Activated B cell treated with CpG ODN at 0.5 μM for 24 hours (primary cell): ENCODE measurements around the gene STYK1. TPM values are rescaled to one million over a fixed set of nuclear protein-coding genes. Genes with fewer than 3 reads are reported as not detected.

Experiments
- ATAC-seq: fragments of 200-7000 bp; cut with Tn5 transposase; one replicate; pipeline ENCODE4 v1.10.0; 2021; ENCODE audit warnings: low read depth, mild to moderate bottlenecking, moderate library complexity
- CTCF ChIA-PET: fragments of 350-600 bp; sonication (Branson Sonifier 250); formaldehyde crosslinking; loops from one replicate; lab custom pipeline; 2021; ENCODE audit warnings: antibody characterized with exemption; lab: Charles Lee
- POLR2A ChIA-PET: fragments of 350-600 bp; sonication (Branson Sonifier 250); formaldehyde crosslinking; loops from one replicate; lab custom pipeline; 2021; ENCODE audit warnings: antibody characterized with exemption; lab: Charles Lee
- DNase-seq: peaks from one replicate; pipeline ENCODE4 v3.0.0; 2022
- H3K27ac Mint-ChIP-seq: one replicate; pipeline ENCODE4 v1.8.0; 2020; ENCODE audit warnings: mixed read lengths
- H3K27me3 Mint-ChIP-seq: one replicate; pipeline ENCODE4 v1.8.0; 2021; ENCODE audit warnings: mixed read lengths
- H3K36me3 Mint-ChIP-seq: one replicate; pipeline ENCODE4 v1.8.0; 2021; ENCODE audit warnings: low read depth, mixed read lengths
- H3K4me1 Mint-ChIP-seq: one replicate; pipeline ENCODE4 v1.8.0; 2021; ENCODE audit warnings: mixed read lengths
- H3K4me3 Mint-ChIP-seq: one replicate; pipeline ENCODE4 v1.8.0; 2020; ENCODE audit warnings: mild to moderate bottlenecking, mixed read lengths
- H3K9me3 Mint-ChIP-seq: one replicate; pipeline ENCODE4 v1.8.0; 2020; ENCODE audit warnings: mixed read lengths
- intact Hi-C: fragments of 100-400 bp; cut with micrococcal nuclease; formaldehyde crosslinking; loops from one replicate; pipeline ENCODE4 v1.15.1; 2024
- total RNA-seq: library from RNA; stranded (reverse); gene quantifications from 2 replicates; pipeline ENCODE4 v1.2.3, GENCODE V29; 2022
- TF ChIP-seq, protein P1 (sequence below): fragments of 200-600 bp; IDR thresholded peaks from one replicate; pipeline ENCODE4 v1.8.0; 2022; ENCODE audit warnings: antibody characterized with exemption, mild to moderate bottlenecking

Gene STYK1
- total RNA-seq, 1 donor from 2014 or later = not detected

DNA sequence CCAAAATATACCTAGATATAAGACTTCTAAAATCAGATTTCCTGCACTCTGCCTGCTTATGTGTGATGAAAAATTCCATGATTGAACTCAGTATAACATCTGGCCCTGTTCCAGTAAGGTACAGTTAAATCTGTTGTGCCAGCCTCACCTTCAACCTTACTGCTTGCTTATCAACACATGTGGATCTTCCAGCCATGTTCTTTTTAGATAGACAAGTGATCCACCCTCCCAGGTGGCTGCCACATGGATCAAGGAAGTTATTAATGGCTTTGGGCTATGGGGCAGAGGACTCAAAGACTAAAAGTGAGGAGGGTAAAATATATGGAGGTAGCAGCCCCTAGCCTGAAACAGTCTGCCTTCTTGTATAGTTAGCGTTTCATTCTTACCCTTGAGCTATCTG, 35.1 kb downstream of the STYK1 start:
- ATAC-seq = no peak
- DNase-seq = no peak
- H3K4me1 Mint-ChIP-seq = no peaks in the 10 kb centered on the region
- intact Hi-C loops = no loop called here
- no peaks in the 10 kb centered on the region for H3K9me3 Mint-ChIP-seq
- no peak overlapping the region for H3K27ac Mint-ChIP-seq
- H3K36me3 Mint-ChIP-seq = no peaks in the 10 kb centered on the region
- H3K4me3 Mint-ChIP-seq = no peak overlapping the region
- peaks cover 7% of the 10 kb centered on the region for H3K27me3 Mint-ChIP-seq
- POLR2A ChIA-PET = no interaction called here
- TF ChIP-seq, protein P1, sequence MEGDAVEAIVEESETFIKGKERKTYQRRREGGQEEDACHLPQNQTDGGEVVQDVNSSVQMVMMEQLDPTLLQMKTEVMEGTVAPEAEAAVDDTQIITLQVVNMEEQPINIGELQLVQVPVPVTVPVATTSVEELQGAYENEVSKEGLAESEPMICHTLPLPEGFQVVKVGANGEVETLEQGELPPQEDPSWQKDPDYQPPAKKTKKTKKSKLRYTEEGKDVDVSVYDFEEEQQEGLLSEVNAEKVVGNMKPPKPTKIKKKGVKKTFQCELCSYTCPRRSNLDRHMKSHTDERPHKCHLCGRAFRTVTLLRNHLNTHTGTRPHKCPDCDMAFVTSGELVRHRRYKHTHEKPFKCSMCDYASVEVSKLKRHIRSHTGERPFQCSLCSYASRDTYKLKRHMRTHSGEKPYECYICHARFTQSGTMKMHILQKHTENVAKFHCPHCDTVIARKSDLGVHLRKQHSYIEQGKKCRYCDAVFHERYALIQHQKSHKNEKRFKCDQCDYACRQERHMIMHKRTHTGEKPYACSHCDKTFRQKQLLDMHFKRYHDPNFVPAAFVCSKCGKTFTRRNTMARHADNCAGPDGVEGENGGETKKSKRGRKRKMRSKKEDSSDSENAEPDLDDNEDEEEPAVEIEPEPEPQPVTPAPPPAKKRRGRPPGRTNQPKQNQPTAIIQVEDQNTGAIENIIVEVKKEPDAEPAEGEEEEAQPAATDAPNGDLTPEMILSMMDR = no peak
- CTCF ChIA-PET = no interaction called here

DNA sequence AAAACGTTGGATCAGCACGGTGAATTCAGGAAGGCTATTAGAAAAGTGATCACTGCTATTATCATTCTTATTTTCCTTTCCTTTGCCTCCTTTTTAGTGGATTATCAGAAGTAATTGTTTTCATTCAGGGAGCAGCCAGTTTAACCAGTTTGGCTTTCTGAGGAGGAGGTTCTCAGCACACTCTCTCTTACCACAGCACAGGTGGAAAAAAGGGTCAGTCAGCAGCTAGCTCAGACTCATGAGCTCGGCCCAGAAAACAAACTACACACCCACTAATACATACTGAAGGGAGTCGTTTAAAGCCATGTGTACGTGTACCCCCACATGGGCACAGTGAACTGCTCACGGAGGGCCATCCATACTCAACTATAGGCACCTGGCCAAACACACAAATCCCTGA, 37.2 kb downstream of the STYK1 start:
- H3K36me3 Mint-ChIP-seq = no peaks in the 10 kb centered on the region
- H3K9me3 Mint-ChIP-seq = no peaks in the 10 kb centered on the region
- CTCF ChIA-PET = no interaction called here
- H3K27ac Mint-ChIP-seq = no peak overlapping the region
- H3K4me1 Mint-ChIP-seq = no peaks in the 10 kb centered on the region
- POLR2A ChIA-PET = no interaction called here
- no peak for DNase-seq
- no peak overlapping the region for H3K4me3 Mint-ChIP-seq
- intact Hi-C loops = no loop called here
- no peak for ATAC-seq
- H3K27me3 Mint-ChIP-seq = peaks cover 5% of the 10 kb centered on the region
- TF ChIP-seq, protein P1 = no peak

DNA sequence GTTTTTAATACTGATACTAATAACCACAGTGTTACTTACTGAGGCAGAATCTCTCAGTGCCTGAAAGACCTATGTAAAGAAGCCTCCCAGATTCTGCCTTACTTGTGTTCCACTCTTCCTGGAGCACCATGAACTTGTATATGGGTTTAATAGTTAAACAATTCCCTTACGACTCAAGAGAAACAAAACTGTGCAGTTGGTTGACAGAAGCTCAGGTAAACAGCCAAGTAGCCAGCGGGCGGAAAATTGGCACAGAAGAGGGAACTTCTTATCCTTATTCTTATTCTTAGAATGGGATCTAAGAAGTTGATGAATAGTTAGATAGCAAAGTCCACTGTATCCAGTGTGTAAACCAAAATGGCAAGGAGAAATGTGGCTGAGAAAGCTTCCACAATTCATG, 37.7 kb downstream of the STYK1 start:
- Mint-ChIP-seq H3K4me1 (no peaks in the 10 kb centered on the region), H3K36me3 (no peaks in the 10 kb centered on the region), H3K27ac (no peak overlapping the region), H3K27me3 (peaks cover 3% of the 10 kb centered on the region), H3K9me3 (no peaks in the 10 kb centered on the region), H3K4me3 (no peak overlapping the region)
- CTCF ChIA-PET = no interaction called here
- DNase-seq (no peak), ATAC-seq (no peak)
- TF ChIP-seq, protein P1 = no peak
- POLR2A ChIA-PET = no interaction called here
- intact Hi-C loops = no loop called here

DNA sequence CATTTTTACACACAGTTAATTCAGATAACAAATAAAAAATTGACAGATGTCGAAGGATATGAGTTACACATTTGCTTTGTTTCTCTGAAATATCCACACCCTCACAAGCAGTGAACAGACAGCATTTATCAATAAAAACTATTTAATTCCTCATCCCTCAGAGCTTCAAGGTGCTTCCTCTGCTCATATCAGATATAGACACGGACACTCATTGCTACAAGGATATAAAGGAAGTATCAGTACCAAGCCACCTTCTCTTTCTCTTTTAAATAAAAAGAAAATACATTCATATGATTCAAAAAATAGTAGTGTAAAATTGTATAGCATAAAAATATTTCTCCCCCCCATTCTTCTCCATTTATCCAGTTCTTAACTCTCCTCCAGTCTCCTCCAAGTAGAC, 38.5 kb downstream of the STYK1 start:
- no peaks in the 10 kb centered on the region for H3K36me3 Mint-ChIP-seq
- H3K4me3 Mint-ChIP-seq = no peak overlapping the region
- TF ChIP-seq, protein P1 = no peak
- DNase-seq (no peak), ATAC-seq (no peak)
- H3K4me1 Mint-ChIP-seq = no peaks in the 10 kb centered on the region
- POLR2A ChIA-PET = no interaction called here
- intact Hi-C loops = no loop called here
- no peak overlapping the region for H3K27ac Mint-ChIP-seq
- CTCF ChIA-PET = no interaction called here
- peaks cover 4% of the 10 kb centered on the region for H3K27me3 Mint-ChIP-seq
- no peaks in the 10 kb centered on the region for H3K9me3 Mint-ChIP-seq

DNA sequence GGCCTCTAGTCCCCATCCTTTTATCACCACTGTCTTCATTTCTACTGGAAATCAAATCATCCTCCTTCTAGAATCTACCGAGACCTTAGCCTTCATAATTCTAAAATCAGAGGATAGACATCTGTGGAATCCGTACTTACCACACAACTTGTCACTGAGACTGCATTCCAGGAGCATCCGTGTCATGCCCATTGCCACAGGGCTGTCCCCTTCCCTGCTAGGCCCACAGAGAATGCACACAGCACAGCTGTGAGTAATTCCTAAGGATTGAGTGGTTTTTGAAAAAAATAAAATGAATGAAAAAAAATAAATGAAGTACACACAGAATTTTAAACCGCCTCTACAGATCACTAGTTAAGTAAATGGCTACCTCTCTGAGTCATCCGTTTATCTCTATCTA, 39.4 kb downstream of the STYK1 start:
- CTCF ChIA-PET = no interaction called here
- DNase-seq = no peak

More for the DNA sequence above, 39.4 kb downstream of the STYK1 start:
- Mint-ChIP-seq H3K36me3 (no peaks in the 10 kb centered on the region), H3K27me3 (peaks cover 8% of the 10 kb centered on the region), H3K27ac (no peak overlapping the region), H3K4me3 (no peak overlapping the region), H3K9me3 (no peaks in the 10 kb centered on the region), H3K4me1 (no peaks in the 10 kb centered on the region)
- ATAC-seq = no peak
- TF ChIP-seq, protein P1 = no peak
- intact Hi-C loops = no loop called here
- POLR2A ChIA-PET = no interaction called here
